NCI-H774 (cell line): ENCODE measurements around the gene RPL22.

ENCODE experiments used
- DNase-seq: peaks from one replicate; lab custom pipeline; 2025; lab: John Stamatoyannopoulos, UW

Gene RPL22

DNA sequence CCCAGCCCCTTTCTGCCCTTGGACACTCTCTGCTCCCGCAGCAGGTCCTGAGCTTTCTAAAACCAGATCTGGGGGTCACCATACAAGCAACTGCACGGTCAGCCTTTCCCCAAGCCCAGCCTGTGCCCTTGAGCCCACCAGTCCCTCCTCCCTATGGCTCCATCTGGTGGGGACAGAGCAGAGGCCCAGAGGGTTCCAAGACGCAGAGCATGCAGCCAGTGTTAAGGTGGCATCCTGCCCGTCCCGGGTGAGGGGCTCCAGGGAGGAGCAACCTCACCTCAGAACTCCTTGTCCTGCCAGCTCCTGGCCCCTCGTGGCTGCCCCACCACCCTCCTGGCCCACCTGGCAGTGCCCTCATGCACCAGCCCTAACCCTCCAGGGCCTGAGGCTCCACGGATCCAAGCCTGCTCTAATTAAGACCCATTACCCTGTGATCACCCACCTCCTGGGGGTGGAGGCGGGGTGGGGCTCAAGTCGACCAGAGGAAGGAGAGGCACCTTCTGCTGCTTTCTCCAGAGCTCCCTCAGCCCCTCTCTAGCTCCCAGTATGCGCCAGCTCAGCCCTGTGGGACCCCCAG is 27.8 kb downstream of the RPL22 start:
- DNase-seq = no peak

DNA sequence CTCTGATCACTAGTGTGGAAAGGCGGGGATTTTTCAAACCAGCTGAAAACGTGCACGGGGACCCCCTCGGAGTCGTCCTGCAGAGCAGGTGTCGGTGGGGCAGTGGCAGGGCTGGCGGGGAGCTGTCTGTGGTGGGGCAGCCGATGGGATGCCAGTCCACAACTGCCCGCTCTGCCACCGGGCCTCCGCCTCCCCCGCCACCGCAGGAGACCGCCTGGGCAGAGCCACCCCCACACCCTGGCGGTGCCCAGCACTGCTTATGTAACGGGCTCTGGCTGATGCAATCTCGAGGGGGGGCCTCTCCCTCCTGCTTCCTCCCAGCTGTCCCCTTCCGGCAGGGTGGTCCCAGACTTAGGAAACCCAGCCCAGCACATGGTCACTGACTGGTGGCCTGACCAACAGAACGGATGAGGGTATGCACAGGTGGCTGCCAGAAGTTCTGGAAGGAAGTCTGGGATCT is 28.6 kb downstream of the RPL22 start:
- DNase-seq = no peak

DNA sequence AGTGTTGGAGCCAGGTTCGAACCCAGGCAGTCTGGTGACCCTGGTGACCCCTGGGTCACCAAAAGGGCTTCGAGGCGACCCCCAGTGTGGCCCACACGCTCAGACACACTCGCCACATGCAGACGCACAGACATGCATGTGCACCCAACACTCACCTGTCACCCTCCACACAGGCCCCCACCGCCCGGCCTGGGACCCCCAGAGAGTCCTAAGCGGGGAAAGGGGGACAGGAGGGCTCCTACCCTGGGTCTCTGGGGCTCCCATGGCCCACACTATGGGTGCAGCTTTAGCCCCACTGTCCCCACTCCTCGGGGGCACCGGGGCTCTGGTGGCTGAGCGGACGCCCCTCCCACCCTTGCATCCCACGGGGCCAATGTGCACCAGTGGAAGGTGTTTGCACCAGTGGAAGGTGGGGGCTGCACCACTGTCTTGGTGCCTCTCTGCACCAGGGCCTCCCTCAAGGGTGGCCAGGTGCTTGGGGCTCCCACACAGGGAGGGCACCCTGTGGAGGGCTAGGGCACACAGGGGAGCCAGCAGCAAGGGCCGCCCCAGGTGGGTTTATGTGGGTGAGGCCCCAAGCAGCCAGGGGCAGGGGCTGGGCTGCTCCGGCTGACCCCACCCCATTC is 29.2 kb downstream of the RPL22 start:
- DNase-seq = no peak

DNA sequence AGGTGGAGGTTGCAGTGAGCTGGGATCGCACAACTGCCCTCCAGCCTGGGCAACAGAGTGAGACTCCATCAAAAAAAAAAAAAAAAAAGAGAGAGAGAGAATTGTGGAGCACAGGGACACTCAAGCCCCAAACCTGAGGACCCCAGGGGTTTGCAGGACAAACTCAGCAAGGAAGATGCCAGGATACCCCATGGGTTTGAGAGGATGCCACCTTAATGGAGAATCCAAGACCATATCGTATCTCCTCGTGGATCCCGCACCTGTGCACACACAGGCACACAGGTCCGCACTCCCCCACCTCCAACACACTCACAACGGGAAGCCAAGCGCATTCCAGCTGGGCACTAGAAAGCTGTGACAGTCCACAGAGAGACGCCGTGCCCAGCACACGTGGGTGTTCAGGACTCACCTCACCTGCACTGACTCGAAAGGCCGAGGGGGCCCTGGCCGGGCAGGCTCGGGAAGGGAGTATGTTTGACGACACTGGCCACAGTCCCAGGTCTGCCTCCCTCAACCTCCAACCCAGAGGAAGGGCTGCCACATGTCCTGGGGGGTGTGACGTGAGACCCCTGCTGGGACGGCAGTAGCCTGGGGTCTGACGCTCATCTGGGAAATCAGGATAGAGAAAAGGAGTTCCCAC is 30.3 kb downstream of the RPL22 start:
- DNase-seq = no peak

DNA sequence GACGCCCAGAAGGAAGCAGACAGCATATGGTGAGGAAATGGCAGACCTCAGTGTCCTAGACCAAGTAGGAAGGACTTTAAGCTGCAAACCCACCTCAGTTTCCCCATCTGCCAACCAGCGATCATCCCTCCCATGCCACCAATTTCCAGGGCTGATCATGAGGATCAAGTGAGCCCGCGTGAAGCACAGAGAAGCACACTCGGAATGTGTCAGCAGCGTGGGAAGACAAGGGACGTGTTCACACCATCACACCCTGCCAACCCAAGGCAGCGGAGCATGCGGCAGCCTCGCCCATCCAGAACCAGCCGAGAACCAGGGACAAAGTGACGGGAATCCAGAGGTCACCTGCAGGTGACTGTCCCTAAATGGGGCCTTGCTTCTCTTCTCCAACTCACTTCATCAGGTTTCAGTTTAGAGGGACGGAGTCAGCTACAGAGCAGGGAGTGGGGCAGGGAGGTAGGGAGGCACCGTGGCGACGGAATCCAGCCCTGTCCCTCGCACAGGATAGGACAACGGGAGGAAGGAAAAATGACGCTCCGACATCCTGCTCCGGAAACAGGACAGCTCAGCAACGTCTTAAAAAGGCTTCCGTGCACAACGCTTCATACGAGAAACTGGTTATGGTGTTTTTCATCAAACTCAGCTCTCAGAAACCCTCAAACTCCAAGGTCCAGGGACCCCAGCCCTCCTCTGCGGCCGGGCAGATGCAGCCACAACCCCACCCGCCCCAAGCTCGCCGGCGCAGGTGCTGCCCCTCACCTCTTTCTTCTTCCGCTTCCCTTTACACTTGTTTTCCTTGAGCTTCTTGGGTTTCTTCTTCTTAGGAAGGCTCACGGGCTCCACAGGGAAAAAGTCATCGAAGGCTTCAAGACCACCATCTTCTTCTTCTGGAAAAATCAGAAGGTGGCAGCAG is 31.7 kb downstream of the RPL22 start:
- DNase-seq = no peak

DNA sequence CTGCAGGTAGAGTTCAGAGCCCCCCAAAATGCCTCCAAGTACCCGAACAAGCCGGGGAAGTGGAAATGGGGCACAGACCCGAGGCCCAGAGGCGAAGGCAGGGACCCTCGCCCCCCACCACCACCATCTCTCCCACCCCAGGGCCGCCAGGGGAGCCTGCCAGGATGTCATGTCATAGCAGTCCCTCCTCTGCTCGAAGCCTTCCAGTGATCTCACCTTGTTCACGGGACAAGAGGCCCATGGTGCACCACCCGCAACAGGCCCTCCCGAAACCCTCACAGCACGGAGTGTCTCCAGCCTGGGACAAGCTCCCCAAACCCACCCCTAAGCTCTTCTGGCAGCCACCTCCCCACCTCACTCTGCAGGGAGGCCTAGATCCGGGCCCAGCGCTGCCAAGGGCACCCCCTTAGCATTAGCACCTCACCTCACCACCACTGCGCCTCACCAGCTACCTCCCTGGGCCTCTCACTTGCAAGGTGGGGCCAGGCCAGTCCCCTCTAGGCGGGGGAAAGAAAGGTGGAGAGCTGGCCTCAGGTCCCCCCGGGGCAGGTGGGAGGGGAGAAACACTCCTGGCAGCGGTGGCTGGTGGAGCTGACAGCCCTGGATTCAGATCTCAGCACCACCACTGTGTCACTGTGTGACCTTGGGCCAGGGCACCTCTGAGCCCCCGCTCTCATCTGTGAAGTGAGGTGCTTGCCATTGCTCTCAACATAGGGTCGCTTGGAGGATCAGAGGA is 32.6 kb downstream of the RPL22 start:
- no peak for DNase-seq

DNA sequence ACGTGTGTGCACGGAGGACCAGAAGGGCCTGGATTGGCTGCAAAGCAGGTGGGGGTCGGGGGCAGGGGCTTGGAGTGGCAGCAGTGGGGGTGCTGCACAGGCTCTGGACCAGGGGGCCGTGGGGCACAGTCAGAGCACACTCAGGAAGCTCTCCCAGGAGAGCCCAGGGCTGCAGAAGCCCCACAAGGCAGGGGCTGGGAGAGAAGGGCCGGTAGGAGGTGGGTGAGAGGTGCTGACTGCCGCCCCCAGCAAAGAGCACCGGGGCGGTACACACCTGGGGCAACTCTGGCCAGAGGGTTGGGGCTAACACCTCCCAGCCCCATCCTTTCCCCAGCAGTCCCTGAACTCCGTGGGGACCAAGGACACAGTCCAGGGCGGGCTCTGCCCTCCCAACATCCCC is 33.2 kb downstream of the RPL22 start:
- DNase-seq = no peak

DNA sequence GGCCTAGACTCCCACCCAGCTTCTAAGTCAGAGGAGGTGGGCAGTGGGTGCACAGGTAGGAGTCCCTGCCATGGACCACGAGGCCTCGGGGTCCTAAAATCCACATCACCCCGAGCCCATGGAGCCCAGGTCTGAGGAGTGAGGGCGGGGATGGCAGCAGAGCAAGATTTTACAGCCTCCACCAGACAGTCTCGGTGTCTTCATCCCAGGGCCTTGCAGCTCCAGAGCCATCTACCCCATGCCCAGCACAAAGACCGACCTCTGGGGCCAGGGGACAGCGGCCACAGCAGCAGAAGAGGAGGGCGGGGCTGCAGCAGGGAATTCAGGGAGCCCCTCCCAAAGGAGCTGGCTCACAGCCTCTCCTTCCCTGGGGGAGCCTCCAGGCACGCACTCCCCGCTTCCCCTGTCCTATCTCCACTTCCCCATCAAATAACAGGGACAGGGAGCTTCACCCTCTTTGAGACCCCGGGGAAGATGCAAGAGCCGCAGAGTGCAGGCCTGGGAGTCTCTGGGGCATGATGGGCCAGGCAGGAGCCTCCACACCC is 33.9 kb downstream of the RPL22 start:
- DNase-seq = no peak

DNA sequence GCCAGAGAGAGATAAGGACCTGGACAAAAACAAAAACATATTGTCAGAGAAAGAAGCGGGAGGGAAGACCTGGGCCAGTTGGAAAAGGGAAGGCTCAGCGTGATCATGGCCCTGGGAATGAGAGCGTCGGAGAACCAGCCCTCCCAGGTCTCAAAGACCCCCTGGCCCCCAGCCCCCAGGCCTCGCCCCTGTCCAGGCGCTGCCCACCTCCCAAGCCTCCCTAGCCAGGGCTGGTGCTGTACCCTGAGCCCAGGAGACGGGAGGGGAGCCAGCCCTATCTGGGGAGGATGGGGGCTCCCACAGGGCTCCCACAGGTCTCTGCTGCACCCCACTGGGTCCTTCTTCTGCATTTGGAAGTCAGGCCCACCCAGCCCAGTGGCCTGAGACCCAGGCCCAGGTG is 34.4 kb downstream of the RPL22 start:
- DNase-seq = no peak

DNA sequence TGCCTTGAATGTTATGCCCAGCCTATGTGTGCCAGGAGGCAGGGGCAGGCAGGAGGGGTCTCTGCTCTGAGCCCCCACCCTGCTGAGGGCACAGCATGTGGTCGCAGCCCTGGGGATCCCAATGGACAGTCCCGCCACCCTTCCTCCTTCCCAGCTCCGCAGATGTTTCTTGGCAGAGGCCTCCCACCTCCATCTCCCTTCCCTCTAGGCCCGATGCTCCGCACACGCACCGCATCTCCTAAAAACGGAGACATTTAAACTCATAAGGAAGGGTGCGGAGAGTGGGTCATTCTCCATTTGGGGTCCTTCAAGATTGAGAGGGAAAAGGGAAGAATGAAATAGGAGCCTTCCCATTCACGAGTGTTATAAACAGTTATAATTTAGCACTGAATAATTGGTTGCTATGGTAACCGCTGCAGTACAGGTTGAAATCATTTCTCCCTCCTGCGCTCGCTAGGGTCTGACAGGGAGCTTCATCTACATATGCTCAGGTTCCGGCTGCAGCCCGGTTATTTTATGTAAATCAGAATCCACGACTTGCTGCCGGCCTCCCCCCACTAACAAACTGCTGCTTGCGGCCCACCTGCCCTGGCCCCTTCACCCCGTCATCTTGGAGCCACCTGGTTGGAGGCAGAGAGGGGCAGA is 35.3 kb downstream of the RPL22 start:
- no peak for DNase-seq

DNA sequence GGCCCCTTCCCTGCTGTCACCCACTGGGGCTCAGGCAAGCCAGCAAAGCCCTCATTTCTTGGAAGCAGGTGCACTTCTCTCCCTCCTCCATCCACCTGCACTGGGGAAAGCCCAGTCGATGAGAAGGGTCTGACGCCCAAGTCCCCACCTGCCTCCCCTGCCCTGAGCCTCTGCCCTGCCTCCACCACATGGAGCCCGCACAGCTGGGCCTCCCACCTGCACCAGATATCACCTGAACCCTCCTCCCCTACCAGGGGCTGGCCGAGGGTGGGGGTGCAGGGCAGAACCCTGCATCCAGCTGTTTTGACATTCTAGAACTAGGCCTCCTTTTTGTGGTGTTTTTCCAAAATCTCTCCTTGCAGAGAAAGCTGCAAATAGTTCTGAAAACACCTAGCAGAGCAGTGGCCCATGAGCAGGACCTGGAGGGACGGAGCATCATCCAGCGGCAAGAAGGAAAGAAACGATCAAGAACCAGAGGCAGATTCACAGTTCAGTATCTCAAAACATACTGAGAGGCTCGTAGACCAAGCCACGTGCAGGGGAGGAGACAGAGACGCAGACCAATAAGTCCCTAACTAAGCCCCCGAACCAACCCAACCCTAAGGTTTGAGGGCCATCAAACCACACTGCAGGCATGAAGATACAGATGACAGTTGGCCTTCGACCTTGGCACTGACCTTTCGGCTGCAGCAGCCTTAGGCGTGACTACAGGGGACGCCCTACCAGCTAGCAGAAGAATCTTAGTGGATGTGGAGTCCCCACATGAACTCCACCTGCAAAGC is 36.0 kb downstream of the RPL22 start:
- no peak for DNase-seq

DNA sequence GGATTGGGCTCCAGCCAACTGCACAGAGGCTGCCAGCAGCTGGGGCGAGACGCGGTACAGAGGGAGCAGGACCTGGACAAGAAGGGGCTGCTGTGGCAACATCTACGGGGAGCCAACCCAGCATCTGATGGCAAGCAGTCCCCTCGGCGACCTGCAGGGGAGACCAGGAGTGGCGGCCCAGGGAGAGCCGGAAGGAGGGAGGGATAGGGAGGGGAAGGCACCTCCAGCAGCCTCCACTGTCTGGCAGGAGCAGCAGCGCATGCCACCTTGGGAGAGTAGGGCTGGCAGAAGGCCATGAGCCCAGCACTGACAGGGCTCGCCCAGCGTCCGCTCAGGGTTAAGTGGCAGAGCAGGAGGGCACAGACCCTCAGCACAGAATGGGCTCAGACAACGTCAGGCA is 36.6 kb downstream of the RPL22 start:
- no peak for DNase-seq

DNA sequence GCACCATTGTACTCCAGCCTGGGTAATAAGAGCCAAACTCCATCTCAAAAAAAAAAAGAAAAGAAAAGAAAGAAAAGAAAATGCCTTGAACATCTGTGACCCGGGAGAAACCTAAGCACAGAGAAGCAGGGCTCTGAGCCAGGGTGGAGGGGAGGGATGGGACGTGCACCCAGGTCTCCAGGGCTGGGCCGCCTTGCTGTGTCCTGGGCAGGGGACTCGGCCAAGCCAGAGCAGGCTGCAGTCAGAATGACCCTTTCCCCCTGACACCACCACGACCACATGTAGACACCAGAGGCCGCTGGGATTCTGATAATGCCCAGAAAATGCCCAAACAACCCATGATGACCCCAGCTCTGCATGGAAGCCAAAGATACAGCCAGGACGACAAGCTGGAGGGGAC is 37.1 kb downstream of the RPL22 start:
- no peak for DNase-seq

DNA sequence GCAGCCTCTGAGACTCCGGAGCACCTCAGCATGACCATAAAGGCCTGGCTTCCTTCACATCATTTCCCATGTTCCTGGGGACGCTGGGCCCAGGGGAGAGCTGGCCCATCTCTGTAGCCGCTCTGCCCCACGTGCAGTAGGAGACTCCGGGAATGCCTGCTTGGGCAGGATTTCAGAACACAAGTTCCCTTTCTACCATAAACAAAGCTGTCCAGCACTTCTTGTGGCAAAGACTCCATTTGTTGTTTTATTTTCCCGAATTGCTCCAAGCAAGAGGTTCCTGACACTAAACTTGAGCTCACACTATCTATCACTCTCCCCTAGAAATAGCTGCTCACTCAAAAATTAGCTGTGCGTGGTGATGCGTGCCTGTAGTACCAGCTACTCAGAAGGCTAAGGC is 41.2 kb downstream of the RPL22 start:
- no peak for DNase-seq

DNA sequence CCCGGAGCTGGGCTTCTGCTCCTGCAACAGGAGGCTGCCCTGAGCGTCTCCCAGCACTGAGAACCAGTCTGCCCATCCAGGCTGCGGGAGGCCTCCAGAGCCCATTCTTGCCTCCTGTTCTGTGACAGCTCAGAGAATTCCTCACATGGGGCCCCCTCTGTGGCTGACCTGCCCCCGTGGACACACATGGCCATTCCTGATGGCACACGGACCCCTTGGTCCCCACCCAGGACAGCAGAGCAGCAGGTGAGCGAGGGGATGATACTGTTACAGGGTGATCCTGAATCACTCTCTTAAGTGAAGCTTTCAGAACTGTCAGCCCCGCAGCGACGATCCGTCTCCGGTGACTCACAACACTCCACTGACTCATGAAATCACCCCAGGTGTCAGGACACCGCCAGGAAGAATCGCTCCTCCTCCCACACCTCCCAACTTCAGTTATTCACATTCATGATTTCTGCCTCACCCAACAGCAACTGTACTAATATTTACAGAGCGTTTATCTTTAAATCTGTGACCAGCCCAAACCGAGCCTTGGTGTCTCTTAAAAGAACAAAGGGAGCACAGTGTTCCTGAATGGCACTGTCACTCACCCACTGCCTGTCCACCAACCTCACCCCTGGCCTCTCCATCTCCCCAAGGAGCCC is 41.7 kb downstream of the RPL22 start:
- DNase-seq = peak; percentile 31

DNA sequence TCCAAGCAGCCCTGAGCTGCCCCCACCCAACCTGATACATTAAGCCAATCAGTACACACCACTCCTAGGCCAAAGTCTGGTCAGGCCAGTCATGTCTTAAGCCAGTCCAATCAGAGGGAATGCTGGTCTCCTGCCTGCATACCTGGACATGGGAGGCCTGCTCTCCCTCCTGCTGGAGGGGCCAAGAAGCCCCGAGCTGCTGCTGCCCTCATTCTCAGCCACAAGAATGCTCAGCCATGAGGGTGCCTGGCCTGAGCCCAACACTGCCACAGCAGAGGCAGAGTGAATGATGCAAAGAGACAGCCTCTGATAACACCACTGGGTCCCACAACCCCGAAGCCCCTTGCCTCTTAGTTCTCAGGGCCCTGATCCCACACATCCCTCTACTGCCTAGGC is 42.3 kb downstream of the RPL22 start:
- no peak for DNase-seq

DNA sequence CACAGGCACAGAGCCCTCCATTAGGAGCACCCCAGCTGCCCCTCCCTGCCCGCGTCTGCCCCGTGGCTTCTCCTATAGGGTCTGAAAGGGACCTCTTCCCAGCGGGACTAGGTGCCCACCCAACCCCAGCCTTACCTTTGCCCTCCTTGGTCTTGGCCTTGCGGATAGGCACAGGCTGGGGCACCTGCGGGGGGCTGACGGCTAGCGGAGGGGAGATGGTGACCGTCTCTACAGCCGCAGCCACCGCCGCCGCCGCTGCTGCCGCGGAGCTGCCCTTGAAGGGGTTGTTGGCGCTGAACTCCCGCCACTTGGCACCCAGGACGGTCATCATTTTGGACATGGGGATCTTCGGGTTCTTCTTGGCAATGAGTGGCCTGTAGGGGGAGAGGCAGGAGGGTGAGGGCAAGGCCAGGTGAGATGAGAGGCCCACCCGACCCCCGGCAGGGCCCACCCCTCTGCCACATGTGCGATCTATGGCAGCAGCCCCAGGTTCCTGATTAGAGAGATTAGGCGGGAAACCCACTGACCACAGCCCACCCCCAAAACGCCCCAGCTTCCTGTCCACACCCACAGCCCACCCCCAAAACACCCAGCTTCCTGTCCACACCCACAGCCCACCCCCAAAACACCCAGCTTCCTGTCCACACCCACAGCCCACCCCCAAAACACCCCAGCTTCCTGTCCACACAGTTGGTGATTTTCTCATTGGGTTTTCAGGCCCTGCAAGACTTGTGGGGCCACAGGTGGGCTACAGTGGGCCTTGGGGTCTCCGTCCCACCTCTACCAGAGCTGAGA is 44.7 kb downstream of the RPL22 start:
- DNase-seq = no peak

DNA sequence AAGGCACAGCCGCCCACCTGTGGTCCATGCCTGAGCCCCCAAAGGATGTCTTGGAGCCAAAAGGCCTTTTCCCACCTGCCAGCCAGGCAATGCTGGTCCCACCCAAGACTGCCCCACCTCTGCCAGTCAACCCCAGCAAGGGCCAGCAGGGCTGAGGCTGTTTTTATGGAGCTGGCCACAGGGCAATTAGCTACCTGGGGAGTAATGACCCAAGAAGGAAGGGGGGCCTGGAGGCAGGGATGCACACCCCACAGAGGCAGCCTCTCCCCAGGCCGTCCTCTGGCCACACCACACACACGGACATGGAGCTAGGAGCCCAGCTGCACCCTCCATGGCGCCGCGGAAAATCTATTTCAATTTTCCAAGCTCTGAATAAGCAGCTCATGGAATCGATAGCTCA is 46.5 kb downstream of the RPL22 start:
- DNase-seq = no peak

DNA sequence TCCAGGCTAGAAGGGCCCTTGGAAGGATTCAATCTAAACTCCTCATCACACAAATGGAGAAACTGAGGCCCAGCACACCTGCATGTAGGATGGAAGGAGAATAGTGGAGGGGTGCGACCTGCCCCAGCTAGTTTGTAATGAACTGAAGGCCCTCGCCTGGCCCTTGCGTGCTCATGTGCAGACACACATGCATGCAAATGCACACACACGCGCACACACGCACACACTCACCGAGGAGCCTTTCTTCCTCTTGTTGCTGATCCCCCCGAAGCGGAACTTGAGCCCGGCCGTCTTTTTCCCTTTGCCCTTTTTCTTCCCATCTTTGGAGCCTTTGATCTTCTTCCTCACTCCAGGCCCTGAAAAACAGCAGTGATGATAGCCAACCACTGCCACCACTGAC is 47.2 kb downstream of the RPL22 start:
- DNase-seq = no peak
